HG03342 (cell line): Measurements from ENCODE around the gene SMG1.

Experiments
- ATAC-seq: cut with Tn5 transposase; IDR thresholded peaks from one replicate; pipeline ENCODE4 v1.9.1; 2021; ENCODE audit warnings: mild to moderate bottlenecking, moderate library complexity; ENCODE audit not compliant: unreplicated experiment

The SMG1 gene

DNA sequence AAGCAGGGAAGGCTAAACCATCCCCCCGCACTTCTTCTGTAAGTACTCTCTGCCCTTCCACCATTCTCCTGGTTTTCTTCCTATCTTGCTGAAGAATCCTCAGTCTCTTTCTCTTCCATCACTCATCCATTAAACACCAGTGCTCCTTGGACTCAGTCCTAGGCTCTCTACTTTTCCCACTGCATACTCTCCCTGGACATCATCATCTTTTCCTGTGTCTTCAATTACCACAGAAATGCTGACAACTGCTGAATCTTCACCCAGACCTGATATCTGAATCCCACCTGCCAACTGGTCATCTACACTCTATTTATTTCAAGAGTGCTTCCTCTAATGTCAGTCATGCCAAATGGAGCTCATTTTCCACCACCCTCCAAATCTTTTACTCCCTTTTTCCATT, 71.0 kb downstream of the SMG1 start:
- no peak for ATAC-seq

- no peak for ATAC-seq
Measured at GRCh38 chr16:18853694-18854093, 72.5 kb downstream of the SMG1 start.

DNA sequence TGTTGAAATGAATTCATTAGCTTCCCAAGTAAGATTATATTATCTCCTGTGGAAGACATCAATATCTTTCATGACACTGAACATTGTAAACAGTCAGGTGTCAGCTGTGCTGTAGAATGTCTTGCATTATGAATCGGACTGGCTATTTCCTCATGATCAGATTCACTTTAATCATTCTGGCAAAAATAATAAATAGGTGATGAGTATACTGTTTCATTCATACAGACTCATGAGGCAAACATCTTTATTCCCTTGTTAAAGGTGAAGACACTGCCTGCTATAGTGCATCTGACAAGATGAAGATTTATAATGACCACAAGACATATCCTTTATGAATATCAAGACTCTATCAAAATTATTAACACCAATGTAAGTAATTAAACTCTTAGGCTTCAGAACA, 73.6 kb downstream of the SMG1 start:
- ATAC-seq, result no peak

GRCh38 chr16:18846416-18846815, 79.8 kb downstream of the SMG1 start:
- ATAC-seq, result no peak

GRCh38 chr16:18842565-18842964, 83.6 kb downstream of the SMG1 start:
- ATAC-seq, result no peak

DNA sequence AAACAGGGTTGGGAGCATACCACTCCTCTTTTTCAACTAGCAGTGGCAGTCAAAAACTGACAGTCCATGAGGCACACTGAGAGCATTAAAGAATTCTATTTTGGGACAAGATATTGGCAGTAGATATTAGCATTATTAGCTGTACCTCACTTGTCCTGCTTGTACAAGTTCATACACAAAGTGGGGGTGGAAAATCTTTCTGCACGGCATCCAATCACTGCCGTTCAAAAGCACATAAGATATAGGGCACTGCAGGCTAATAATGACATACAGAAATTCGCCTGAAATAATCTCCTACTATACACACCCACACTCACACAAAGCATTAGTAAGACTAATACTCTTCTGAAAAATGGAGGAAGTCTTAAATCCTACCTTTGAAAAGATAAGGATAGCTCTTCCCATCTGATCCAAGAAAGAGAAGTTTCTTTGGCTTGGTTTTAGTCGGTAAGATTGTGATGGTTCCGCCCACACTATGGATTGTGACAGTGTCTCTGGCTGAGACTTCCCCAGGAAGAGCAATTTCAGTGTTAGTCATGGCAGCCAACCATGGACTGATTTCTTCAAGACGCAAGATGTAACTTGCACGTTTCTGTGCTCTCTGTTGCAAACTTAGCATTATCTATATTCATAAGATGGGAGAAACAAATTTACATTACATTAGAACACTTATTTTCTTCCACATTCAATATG, 84.2 kb downstream of the SMG1 start:
- no peak for ATAC-seq

GRCh38 chr16:18839555-18839954, 86.7 kb downstream of the SMG1 start:
- no peak for ATAC-seq

DNA sequence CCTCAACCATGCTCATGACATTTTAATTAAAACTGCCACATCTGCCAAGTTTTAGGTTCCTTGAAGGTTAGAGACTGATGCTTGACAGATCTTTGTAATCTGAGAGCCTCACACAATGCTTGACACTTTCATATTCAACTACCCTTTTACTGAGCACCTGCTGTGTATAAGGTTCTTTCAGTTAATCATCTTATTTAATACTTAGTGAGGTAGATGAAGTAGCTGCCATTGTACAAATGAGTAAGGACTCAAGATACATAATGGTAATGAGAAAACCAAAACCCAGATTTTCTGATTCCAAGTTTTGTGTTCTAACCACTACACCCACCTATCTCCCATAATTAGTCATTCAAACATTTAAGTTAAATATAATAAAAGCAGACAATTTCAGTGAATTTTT, 89.5 kb downstream of the SMG1 start:
- no peak for ATAC-seq

DNA sequence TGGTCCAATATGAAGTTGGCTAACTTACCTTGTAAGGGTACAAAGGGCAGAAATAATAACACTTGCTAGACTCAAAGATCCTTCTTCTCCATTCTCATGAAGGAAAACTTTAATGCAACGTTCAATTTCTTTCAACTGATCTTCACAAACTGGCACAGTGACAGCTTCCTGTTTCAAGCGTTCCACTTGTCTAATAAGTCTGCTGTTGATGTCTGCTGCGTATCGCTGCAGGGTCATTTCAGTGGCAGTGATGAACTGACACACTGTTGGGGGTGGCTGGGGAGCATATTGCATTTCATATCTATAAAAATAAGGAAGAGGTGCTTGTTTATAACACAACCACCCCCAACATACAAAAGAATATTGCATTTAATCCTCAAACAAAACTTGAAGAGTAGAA, 91.3 kb downstream of the SMG1 start:
- no peak for ATAC-seq

DNA sequence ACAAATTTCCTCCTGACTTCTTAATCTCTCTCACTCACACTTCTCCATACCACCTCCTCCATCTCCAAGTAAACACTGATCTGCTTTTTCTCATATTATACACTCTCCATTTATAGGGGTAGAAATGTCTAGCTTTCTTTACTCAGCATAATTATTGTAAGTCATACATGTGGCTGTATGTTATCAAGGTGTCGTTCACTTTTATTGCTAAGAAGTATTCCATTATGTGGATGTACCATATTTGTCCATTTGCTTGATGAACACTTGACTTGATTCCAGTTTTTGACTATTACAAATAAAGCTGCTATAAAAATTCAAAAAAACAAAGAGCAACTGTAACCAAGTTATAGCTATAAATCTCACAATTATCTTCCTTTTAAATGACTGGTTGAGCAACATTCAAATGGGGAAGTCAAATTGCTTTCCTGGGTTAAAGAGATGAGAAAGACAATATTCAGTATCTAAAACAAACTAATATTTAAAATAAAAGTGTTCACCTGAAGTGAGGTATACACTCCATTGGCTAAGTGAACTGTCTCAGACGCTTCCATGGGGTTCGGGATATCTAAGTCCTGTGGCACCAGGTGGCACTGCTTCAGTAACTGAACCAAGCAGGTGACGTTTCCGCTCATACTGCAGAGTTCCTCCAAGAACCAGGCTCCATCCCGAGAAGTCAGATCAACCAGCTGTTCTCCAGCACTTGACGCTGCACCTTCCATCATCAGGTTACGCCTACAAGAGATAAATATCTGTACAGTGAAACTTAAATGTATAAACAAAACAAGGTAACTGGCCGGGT, 92.3 kb downstream of the SMG1 start:
- no peak for ATAC-seq

DNA sequence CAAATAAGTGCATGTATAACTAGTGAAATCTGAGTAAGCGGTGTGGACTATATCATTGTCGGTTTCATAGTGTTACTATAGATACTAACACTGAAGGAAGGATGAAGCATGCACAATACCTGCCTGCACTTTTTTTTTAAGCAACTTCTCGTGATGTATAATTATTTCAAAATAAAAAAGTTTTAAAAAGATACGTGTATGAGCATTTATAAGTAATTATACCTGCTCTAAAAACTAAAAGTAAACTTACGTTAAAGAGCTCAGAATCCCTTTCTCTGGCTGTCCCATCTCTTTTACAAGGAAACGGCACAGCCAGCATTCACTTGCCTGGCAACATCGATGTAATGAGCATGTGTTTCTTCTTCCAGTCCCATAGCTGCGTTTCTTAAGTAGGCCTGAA, 93.6 kb downstream of the SMG1 start:
- ATAC-seq, result no peak

- ATAC-seq, result no peak
Measured at GRCh38 chr16:18832006-18832405, 94.2 kb downstream of the SMG1 start.

DNA sequence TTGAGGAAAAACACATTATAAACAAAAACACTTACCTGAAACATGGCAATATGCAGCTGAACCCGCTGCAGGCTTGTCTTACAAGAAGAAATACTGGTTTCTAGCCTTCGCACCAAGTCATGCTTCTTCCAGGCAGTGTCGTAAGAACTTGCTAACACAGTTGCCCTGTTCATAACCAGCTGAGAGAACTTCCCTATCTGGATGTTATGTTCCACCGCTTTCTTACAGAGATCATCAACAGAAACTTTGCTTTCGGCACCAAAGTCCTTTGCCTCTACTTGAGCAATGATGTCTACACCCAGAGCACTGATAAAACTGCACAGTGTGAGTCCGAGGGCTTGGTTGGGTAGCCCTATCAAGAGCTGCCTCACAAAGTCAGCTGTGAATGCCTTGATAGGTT, 97.0 kb downstream of the SMG1 start:
- no peak for ATAC-seq

- no peak for ATAC-seq
Measured at GRCh38 chr16:18827890-18828289, 98.3 kb downstream of the SMG1 start.

DNA sequence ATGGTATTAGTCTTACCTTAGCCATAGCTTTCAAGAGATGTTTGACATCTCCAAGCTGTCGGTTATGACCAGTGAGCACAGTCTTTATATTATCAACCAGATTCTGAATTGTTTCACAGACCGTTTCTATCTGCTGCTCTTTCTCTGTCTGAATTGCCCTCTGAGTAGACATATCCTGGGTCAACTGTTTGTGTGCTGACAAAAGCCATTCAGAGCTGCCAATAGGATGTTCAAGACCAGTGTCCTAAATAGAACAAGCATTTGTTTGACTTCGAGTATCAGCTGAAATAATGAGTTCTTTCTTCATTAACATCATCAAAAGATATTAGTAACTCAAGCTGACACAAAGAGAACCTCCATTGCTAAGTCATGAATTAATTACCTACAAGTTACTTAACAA, 109.9 kb downstream of the SMG1 start:
- ATAC-seq, result no peak

- no peak for ATAC-seq
Measured at GRCh38 chr16:18811925-18812324, 114.3 kb downstream of the SMG1 start.

- no peak for ATAC-seq
Measured at GRCh38 chr16:18809165-18809564, 117.0 kb downstream of the SMG1 start.

DNA sequence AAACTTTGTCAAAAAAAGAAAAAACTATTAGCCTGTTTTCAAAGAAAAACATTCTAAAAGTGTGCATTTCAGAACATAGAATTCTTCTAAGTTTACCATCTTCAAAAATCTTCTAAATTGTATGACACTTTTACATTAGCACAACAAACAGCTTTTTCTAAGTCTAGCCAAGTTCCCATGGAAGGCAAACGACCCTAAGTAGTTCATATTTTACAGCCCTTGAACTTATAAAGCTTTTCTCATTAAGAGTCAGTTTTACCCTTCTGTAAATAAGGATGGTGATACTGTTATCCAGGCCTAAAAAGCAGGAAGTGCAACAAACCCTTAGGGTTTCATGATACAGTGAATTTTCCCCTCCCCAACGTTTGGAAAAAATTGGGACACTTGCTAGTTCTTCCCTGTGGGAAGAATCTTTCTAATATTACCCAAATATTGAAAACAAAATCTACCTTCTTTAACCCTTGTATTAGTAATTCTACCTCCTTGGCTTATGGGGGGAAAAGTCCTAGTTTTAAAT, 120.9 kb downstream of the SMG1 start:
- ATAC-seq, result no peak

GRCh38 chr16:18804540-18804939, 121.7 kb downstream of the SMG1 start:
- ATAC-seq, result no peak

DNA sequence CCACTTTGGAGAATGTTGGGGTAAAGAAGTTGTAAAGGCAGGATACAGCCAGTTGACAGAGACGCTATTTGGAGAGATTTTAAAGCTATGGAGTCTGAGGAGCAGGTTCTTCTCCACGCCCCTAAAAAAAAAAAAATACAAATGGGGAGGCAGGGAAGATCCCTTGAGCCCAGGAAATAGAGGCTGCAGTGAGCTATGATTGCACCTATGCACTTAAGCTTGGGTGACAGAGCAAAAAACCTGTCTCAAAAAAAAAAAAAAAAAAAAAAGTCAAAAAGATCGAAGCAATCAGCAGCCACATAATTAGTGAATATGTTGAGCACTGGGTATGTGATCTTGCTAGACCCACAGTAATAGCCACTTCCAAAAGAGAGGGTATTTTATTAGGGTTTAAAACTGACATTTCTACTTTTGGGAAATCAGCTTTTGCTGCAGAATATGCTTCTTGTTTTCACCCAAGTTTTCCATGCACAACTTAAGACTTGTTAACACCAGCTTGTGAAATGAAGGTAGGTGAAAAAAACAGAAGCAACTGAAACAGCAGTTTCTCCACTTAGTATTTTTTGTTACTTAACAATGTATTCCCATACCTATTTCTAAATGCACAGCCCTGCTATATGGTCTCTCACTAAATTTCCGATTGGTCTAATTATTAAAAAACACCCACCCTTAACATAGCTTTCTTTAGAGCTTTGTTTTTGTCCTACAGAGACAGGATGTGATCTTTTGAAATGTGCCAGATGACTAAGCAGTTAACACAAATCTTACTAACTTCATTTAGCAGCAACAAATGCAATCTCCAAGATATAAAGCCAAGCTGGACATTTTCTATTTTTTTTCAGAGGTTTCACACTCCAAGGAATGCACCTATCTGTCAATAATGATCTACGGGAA, 122.4 kb downstream of the SMG1 start:
- no peak for ATAC-seq

GRCh38 chr16:18802767-18803343, 123.4 kb downstream of the SMG1 start:
- no peak for ATAC-seq
